Uterus (tissue), 4 donors: ENCODE data around the gene PRR19. TPM values are rescaled to one million over a fixed set of nuclear protein-coding genes. Genes with fewer than 3 reads are reported as not detected.

Source experiments
- DNase-seq, 2 donors: peaks; one replicate each; pipeline ENCODE4 v3.0.0-alpha.2; 2019 to 2020
- H3K27ac ChIP-seq, 2 donors: fragments of 200-600 bp; sonication (generic); 1 replicate in 1 of 2; 2 replicates in 1 of 2; pipeline ENCODE4 v1.5.1; 2016 to 2018
- H3K27me3 ChIP-seq, 2 donors: fragments of 200-600 bp; sonication (generic); one replicate each; pipeline ENCODE4 v1.5.1; 2018 to 2019; ENCODE audit warnings: control low read depth in 1 of 2
- H3K36me3 ChIP-seq, 2 donors: fragments of 200-600 bp; sonication (generic); one replicate each; pipeline ENCODE4 v1.5.1; 2019; ENCODE audit warnings: control low read depth in 1 of 2
- H3K4me1 ChIP-seq, 2 donors: fragments of 200-600 bp; sonication (generic); one replicate each; pipeline ENCODE4 v1.5.1; 2018 to 2019; ENCODE audit warnings: control low read depth in 1 of 2
- H3K4me3 ChIP-seq, 2 donors: fragments of 200-600 bp; sonication (generic); 1 replicate in 1 of 2; 2 replicates in 1 of 2; pipeline ENCODE4 v1.5.1; 2018 to 2019; ENCODE audit warnings: mild to moderate bottlenecking in 1 of 2
- H3K9me3 ChIP-seq, 2 donors: fragments of 200-600 bp; sonication (generic); one replicate each; pipeline ENCODE4 v1.5.1; 2019; ENCODE audit warnings: control low read depth in 1 of 2
- POLR2A ChIP-seq, 2 donors: fragments of 450-650 bp; IDR thresholded peaks; one replicate each; pipeline ENCODE4 v1.6.1; 2016; ENCODE audit warnings: antibody characterized with exemption in 2 of 2, mild to moderate bottlenecking in 1 of 2, moderate library complexity in 1 of 2
- intact Hi-C: fragments of 100-400 bp; cut with DNase I; formaldehyde crosslinking; loops from one replicate; pipeline ENCODE4 v1.15.1; 2023; ENCODE audit warnings: low total_unique reads
- total RNA-seq, 4 donors: library from RNA; depleted of rRNA in 3 of 4; stranded (reverse); fragments of >200 nt in 3 of 4; gene quantifications; one replicate each; pipeline versions ENCODE4 v1.1.0 to v1.2.4, GENCODE V29; 2014 to 2023
- TF ChIP-seq, protein P1 (sequence below), 4 experiments: fragments of 200-600 bp in 2 of 4; fragments of 450-650 bp in 2 of 4; sonication (generic) in 2 of 4; IDR thresholded peaks; one replicate each; pipeline ENCODE4 v1.5.1; 2016 to 2019; ENCODE audit warnings: antibody characterized with exemption in 4 of 4, mild to moderate bottlenecking in 2 of 4, moderate library complexity in 1 of 4
- donor health status: DM: yes; HTN: yes; CAD: no.

Gene PRR19
- total RNA-seq, 4 donors from 2014 or later: 0.14 TPM; not detected in 3

DNA sequence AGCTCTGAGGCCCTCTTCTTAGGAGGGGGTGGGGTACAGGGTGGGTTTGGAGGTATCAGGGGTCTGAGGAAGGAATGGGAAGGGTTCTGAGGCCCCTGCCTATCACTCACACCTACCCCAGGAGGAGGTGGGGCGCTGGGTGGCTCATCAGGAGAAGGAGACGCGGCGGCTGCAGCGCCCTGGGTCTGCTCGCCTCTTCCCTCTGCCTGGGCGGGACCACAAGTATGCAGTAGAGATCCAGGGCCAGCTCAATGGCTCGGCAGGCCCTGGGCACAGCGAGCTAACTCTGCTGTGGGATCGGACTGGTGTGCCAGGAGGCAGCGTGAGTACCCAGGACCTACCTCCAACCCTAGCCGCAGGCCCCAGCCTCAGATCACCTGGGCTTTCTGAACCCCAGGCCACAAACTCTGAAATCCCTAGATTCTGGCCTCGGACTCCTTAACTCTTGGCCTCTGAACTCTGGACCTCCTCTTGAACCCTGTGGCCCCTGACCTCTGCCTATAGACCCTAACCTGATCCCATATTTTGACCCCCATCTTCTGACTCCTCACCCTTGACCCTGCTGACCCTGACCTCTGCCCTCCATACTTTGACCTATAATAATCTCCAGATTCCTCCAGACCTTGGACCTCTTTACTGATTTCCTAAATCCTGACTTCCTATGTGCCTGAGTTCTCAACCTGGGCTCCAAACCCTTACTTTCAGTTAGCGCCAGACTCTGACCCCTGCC is 47.6 kb downstream of the PRR19 start:
- Histone ChIP-seq H3K27ac (no peak overlapping the region), H3K4me3 (no peak overlapping the region), H3K36me3 (no peaks in the 10 kb centered on the region), H3K9me3 (no peaks in the 10 kb centered on the region), H3K4me1 (no peaks in the 10 kb centered on the region), H3K27me3 (no peaks in the 10 kb centered on the region)
- intact Hi-C loops: no loop called here
- DNase-seq: no peak
- no peak for TF ChIP-seq POLR2A (IDR thresholded peaks at IDR 0.05)
- TF ChIP-seq, protein P1, sequence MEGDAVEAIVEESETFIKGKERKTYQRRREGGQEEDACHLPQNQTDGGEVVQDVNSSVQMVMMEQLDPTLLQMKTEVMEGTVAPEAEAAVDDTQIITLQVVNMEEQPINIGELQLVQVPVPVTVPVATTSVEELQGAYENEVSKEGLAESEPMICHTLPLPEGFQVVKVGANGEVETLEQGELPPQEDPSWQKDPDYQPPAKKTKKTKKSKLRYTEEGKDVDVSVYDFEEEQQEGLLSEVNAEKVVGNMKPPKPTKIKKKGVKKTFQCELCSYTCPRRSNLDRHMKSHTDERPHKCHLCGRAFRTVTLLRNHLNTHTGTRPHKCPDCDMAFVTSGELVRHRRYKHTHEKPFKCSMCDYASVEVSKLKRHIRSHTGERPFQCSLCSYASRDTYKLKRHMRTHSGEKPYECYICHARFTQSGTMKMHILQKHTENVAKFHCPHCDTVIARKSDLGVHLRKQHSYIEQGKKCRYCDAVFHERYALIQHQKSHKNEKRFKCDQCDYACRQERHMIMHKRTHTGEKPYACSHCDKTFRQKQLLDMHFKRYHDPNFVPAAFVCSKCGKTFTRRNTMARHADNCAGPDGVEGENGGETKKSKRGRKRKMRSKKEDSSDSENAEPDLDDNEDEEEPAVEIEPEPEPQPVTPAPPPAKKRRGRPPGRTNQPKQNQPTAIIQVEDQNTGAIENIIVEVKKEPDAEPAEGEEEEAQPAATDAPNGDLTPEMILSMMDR (IDR thresholded peaks at IDR 0.05): no peak

DNA sequence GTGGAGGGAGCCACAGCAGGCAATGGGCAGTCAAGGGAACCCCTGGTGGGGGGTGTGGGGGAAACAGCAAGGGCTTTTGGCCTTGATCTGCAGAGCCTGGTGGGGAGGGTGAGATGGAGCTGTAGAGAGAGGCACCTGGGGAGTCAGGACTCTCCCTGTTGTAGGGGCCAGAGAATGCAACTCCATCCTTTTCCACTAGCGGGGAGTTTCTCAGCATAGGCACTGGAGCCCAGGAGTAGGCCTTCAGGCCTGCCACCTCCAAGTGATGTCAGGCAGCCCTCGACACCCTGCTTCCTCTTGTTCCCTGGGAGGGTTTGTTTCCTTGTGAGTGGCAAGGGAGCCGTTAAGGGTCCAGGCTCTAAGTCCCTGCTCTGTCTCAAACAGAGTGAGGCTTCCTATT is 48.5 kb downstream of the PRR19 start:
- intact Hi-C loops: no loop called here
- no peak for TF ChIP-seq POLR2A (IDR thresholded peaks at IDR 0.05)
- TF ChIP-seq, protein P1 (IDR thresholded peaks at IDR 0.05): no peak
- Histone ChIP-seq H3K36me3 (no peaks in the 10 kb centered on the region), H3K27me3 (no peaks in the 10 kb centered on the region), H3K9me3 (no peaks in the 10 kb centered on the region), H3K4me3 (no peak overlapping the region), H3K27ac (no peak overlapping the region), H3K4me1 (no peaks in the 10 kb centered on the region)
- no peak for DNase-seq

DNA sequence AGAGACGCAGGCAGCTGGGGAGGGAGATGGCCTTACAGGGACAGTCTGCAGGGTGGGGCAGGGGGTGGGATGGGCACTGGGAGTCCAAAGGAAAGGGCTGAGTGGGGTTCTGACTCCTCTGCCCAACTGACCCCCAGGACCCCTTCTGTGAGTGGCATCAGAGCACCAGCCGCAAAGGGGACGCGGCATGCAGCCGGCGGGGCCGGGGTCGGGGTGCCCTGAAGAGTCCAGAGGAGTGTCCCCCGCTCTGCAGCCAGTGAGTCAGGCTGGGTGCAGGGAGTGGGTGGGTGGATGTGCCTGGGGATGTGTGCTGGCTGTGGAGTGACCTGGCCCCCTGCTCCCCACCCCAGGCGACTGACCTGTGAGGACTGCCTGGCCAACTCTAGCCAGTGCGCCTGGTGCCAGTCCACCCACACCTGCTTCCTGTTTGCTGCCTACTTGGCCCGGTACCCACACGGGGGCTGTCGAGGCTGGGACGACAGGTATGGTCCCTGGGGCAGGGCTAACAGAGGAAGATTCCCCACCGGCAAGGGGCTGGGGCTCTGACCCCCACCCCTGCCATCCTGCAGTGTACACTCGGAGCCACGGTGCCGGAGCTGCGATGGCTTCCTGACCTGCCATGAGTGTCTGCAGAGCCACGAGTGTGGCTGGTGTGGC is 49.3 kb downstream of the PRR19 start:
- H3K27ac ChIP-seq: no peak overlapping the region
- intact Hi-C loops: no loop called here
- DNase-seq: no peak
- H3K9me3 ChIP-seq: no peaks in the 10 kb centered on the region
- no peak overlapping the region for H3K4me3 ChIP-seq
- H3K4me1 ChIP-seq: no peaks in the 10 kb centered on the region
- no peaks in the 10 kb centered on the region for H3K27me3 ChIP-seq
- no peak for TF ChIP-seq POLR2A (IDR thresholded peaks at IDR 0.05)
- TF ChIP-seq, protein P1 (IDR thresholded peaks at IDR 0.05): no peak
- H3K36me3 ChIP-seq: no peaks in the 10 kb centered on the region

DNA sequence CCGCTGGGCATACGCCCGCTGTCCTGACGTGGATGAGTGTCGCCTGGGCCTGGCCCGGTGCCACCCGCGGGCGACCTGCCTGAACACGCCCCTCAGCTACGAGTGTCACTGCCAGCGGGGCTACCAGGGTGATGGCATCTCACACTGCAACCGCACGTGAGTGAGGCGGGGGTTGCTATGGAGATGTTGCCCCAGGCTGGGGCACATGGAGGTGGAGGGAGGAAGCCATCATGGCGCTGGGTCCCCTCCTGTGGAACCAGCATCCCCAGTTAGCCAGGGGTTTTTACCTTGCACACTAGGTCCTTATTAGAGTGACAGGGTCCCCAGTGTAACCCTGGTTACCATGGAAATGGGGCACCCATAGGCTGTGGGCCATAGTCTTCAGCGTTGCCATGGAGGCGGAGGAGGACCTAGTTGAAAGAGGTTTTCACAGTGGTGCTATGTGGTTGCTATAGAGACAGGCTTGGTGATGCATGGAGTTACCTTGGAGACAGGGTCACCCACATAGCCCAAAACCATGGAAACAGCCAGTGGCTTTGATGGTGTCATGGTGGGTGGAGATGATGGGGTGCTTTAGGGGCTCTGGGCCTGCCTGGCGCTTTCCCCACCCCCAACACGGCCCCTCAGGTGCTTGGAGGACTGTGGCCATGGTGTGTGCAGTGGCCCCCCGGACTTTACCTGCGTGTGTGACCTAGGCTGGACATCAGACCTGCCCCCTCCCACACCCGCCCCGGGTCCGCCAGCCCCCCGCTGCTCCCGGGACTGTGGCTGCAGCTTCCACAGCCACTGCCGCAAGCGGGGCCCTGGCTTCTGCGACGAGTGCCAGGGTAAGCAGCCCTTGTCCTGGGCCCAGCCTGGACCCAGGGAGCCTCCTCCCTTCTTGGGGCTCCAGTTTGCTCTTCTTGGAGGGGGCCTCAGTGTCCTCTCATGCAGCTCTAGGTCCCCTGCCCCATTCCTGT is 50.6 kb downstream of the PRR19 start:
- no peak for DNase-seq
- H3K9me3 ChIP-seq: no peaks in the 10 kb centered on the region
- no peaks in the 10 kb centered on the region for H3K4me1 ChIP-seq
- H3K27ac ChIP-seq: no peak overlapping the region
- no peak overlapping the region for H3K4me3 ChIP-seq
- H3K36me3 ChIP-seq: no peaks in the 10 kb centered on the region
- no peak for TF ChIP-seq POLR2A (IDR thresholded peaks at IDR 0.05)
- TF ChIP-seq, protein P1 (IDR thresholded peaks at IDR 0.05): no peak
- H3K27me3 ChIP-seq: no peaks in the 10 kb centered on the region
- intact Hi-C loops: no loop called here
